ENCODE data around the gene CDS2.
A peak's percentile ranks its signal among the peaks of the same experiment; 100 is the strongest.

CDS2 gene

DNA sequence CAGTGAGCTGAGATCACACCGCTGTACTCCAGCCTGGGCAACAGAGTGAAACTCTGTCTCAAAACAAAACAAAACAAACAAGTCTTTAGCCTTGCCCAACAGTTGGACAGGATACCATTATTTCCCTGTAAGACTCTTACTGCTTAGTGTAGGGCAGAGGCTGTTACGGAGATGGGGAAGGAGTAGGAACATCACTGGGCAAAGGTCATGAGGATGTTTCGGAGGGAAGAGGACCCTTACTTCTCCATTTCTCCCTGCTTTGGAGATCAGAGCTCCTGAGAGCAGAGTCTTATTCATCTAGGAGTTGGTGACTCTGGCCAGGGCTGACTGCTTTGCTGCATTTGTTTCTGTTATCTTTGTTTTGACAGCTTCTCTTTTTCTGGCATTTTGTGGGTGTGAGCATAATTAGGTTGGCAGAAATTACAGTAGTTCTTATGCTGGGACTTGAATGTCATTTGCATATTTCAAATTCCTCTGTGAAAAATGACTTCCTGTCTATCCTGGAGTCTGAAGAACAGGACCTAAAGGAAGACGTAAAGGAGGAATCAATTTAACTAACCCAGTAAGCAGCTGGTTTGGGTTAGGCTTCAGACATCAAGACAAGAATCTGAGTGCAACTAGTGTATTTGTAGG lies 89.0 kb downstream of the CDS2 start:
- DNase-seq: no peak

DNA sequence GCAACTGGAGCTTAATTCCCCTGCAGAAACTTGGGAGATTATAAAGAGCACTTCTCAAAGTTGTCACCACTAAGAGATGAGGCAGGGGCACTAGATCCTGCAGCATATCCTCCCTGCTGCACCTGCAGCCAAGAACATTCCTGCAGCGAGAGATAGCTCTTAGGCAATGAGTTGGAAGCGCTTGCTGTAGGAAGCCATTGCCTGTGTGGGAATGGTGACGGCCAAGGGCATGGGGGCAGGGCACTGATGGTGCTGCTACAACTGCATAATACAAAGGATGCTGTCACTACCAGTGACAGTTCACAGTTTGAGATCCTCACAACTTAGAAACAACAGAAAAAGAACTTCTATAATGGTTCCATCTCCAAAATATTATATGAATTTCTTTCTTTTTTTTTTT lies 89.9 kb downstream of the CDS2 start:
- no peak for DNase-seq

GRCh38 chr20:5217616-5218015 lies 90.8 kb downstream of the CDS2 start:
- no peak for DNase-seq

GRCh38 chr20:5220321-5221060 lies 93.7 kb downstream of the CDS2 start:
- no peak for DNase-seq

- DNase-seq: no peak
These were observed 94.2 kb downstream of the CDS2 start for GRCh38 chr20:5221061-5221430.

- DNase-seq: peak; percentile 50
These were observed 96.3 kb downstream of the CDS2 start for GRCh38 chr20:5222919-5223634.

DNA sequence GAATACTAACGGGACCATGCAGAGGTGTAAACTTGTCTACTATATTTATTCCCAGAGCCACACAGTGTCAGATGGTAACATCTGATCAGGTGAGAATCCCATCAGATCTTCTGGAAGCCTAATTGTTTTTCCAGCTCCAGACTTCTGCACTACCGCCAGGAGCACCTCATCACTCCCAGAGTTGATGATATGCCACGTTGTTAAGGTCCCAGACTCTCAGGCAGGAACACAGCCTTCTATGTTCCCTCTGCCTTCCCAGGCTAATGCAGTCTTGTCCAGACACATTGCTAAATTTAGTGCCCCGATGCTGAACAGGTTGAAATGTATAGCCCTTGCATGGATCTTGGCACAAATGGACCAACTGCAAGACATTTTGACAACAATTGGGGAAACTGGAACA lies 103.7 kb downstream of the CDS2 start:
- no peak for DNase-seq

DNA sequence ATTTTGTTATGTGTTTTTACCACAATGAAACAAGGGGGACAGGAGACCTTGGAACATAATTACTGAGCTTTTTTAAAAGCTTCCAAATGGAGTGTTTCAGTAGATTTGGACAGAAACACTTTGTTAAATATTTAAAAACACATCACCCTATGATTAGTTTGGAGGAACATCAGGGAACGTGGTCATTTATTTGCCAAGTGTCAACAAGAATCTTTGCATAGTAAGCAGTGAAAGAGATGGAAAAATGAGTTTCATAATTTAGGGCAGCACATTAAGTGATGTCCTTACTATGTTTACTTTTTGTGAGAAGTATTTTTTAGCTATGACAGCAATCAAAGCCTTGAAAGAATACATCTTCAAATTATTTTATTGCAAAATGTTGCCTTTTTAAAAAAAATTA lies 107.3 kb downstream of the CDS2 start:
- DNase-seq: no peak

GRCh38 chr20:5234978-5235377 lies 108.2 kb downstream of the CDS2 start:
- DNase-seq: no peak
